ENCODE results near the gene SMNDC1. TPM values are rescaled to one million over a fixed set of nuclear protein-coding genes. Genes with fewer than 3 reads are reported as not detected.

Gene SMNDC1
- total and polyA plus RNA-seq, 2 of the 4 experiments (the other 2 are of a cell fraction) = 3.9 to 15.1 TPM

DNA sequence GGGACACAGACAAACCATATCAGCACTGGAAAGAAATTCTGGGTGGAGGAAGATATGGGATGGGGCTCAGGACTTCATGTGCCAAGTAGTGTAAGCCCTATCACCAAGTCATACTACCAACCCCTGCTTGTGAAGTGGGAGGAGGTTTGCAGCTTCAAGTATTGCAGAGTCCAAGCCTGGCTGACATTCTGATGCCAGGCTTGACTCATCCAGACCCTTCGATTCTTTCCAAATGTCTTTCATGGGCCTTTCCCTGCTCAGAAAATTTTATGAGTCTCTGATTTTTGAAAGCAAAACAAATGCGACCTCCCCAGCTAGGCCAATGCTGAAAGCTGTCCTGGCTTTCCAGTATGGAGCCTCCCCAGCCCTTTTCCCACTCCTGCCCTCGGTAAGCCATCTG lies 45.1 kb upstream of the SMNDC1 start:
- 0 out of 2 replicates have a peak overlapping the region, but pooled peaks have one; percentile 17 for H2AK5ac ChIP-seq (ENCODE audit: low read depth, low read length)
- no TSS peak for BruUV-seq (replicated peaks)
- H2BK5ac ChIP-seq (ENCODE audit: low read depth, low read length, poor library complexity, severe bottlenecking) = no peak overlapping the region
- 0 out of 2 replicates have a peak overlapping the region, but pooled peaks have one; percentile 33 for H2BK20ac ChIP-seq (ENCODE audit: low read depth, low read length)
- 79% methylated on average over 2 of the region's 3 CpGs; no CpG with 5 or more reads in 1 of the 2 experiments for WGBS, 2 experiments (ENCODE audit: extremely low coverage in 2 of 2, insufficient read length in 1 of 2)
- H2BK120ac ChIP-seq (ENCODE audit: low read depth, low read length) = no peak overlapping the region
- peaks cover 5% of the 10 kb centered on the region; the same call in 1 of the 2 replicates for H3K9me1 ChIP-seq (ENCODE audit: insufficient read depth, low read length)
- peak overlapping the region; percentile 57; the same call in 2 of the 3 replicates for H2BK15ac ChIP-seq (ENCODE audit: low read depth, low read length)
- H4K91ac ChIP-seq (ENCODE audit: insufficient read depth, low read depth, low read length) = no peak overlapping the region; the same call in 1 of the 2 replicates
- H3K4me1 ChIP-seq (ENCODE audit: control insufficient read depth, insufficient read depth, low read length) = peaks cover 15% of the 10 kb centered on the region
- H3K4me3 ChIP-seq (ENCODE audit: insufficient read depth, low read depth, low read length) = no peak overlapping the region
- CTCF ChIA-PET = interaction anchor here (0.6 kb wide), 1 partner anchor 235 kb away, joined by 3 read pairs; no protein-coding TSS in a partner anchor
- no peaks in the 10 kb centered on the region for H3K27me3 ChIP-seq (ENCODE audit: control insufficient read depth, insufficient read depth, low read length)
- H4K8ac ChIP-seq (ENCODE audit: low read depth in 2 of 2, low read length in 2 of 2) = no peak overlapping the region
- ATAC-seq (ENCODE audit: low read depth) (no peak), DNase-seq (no peak)
- no peak overlapping the region for H3K27ac ChIP-seq (ENCODE audit: insufficient read depth, low read length)
- dilution Hi-C loops (cut with HindIII; ENCODE audit: low sequenced_read_pairs, unreplicated experiment) (no loop called here), in situ Hi-C loops (cut with MboI; ENCODE audit: low sequenced_read_pairs) (loop anchor here (5.0 kb wide), 1 partner anchor 152 kb away; no protein-coding TSS in a partner anchor), intact Hi-C loops (cut with micrococcal nuclease) (loop anchor here (5.0 kb wide), 1 partner anchor 217 kb away; the partner anchor contains the start of gene SMC3)
- no peaks in the 10 kb centered on the region for H4K20me1 ChIP-seq (ENCODE audit: insufficient read depth, low read length)
- H3K4me2 ChIP-seq (ENCODE audit: low read depth, low read length) = no peak overlapping the region
- H3K9me3 ChIP-seq (ENCODE audit: control insufficient read depth, insufficient read depth, low read length) = no peaks in the 10 kb centered on the region
- no peak overlapping the region for H3K23ac ChIP-seq (ENCODE audit: low read depth, low read length)
- no peaks in the 10 kb centered on the region for H3K36me3 ChIP-seq (ENCODE audit: control insufficient read depth, insufficient read depth, low read length)
- no peak for TF ChIP-seq MAZ (IDR thresholded peaks at IDR 0.05; ENCODE audit: borderline replicate concordance, low read depth, low read length)
- no peak for TF ChIP-seq CEBPB (IDR thresholded peaks at IDR 0.05; ENCODE audit: low read depth, low read length)
- no peak for TF ChIP-seq RFX5 (IDR thresholded peaks at IDR 0.05; ENCODE audit: low read depth, low read length)
- TF ChIP-seq, protein P1, sequence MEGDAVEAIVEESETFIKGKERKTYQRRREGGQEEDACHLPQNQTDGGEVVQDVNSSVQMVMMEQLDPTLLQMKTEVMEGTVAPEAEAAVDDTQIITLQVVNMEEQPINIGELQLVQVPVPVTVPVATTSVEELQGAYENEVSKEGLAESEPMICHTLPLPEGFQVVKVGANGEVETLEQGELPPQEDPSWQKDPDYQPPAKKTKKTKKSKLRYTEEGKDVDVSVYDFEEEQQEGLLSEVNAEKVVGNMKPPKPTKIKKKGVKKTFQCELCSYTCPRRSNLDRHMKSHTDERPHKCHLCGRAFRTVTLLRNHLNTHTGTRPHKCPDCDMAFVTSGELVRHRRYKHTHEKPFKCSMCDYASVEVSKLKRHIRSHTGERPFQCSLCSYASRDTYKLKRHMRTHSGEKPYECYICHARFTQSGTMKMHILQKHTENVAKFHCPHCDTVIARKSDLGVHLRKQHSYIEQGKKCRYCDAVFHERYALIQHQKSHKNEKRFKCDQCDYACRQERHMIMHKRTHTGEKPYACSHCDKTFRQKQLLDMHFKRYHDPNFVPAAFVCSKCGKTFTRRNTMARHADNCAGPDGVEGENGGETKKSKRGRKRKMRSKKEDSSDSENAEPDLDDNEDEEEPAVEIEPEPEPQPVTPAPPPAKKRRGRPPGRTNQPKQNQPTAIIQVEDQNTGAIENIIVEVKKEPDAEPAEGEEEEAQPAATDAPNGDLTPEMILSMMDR (conservative IDR thresholded peaks at IDR 0.05; ENCODE audit: low read depth, low read length) = no peak
- no peak for TF ChIP-seq POLR2A (IDR thresholded peaks at IDR 0.05; ENCODE audit: low read depth, low read length)
- no peak for TF ChIP-seq MXI1 (IDR thresholded peaks at IDR 0.05; ENCODE audit: borderline replicate concordance, low read depth, low read length)
- TF ChIP-seq, protein P2, sequence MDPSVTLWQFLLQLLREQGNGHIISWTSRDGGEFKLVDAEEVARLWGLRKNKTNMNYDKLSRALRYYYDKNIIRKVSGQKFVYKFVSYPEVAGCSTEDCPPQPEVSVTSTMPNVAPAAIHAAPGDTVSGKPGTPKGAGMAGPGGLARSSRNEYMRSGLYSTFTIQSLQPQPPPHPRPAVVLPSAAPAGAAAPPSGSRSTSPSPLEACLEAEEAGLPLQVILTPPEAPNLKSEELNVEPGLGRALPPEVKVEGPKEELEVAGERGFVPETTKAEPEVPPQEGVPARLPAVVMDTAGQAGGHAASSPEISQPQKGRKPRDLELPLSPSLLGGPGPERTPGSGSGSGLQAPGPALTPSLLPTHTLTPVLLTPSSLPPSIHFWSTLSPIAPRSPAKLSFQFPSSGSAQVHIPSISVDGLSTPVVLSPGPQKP (IDR thresholded peaks at IDR 0.05; ENCODE audit: borderline replicate concordance, low read depth, low read length) = no peak
- TF ChIP-seq RAD21 (IDR thresholded peaks at IDR 0.05; ENCODE audit: low read length) = no peak
- no peak for TF ChIP-seq RCOR1 (IDR thresholded peaks at IDR 0.05; ENCODE audit: insufficient replicate concordance, low read length)
- no peak for TF ChIP-seq CHD1 (IDR thresholded peaks at IDR 0.05; ENCODE audit: low read depth, low read length)
- H3K9ac ChIP-seq (ENCODE audit: low read depth, low read length) = no peak overlapping the region
- no peak overlapping the region for H2AFZ ChIP-seq (replicated peaks; ENCODE audit: low read length, poor library complexity)
- no peak overlapping the region for H3K56ac ChIP-seq (ENCODE audit: extremely low read depth, insufficient read depth, low read length)
- POLR2A ChIA-PET (ENCODE audit: unreplicated experiment) = no interaction called here
- H3K18ac ChIP-seq (ENCODE audit: low read depth, low read length) = no peak overlapping the region
- H2AK9ac ChIP-seq (replicated peaks; ENCODE audit: low read depth, low read length, poor library complexity) = no peak overlapping the region
- H3K14ac ChIP-seq (replicated peaks; ENCODE audit: low read depth, low read length) = no peak overlapping the region
- H3K79me1 ChIP-seq (ENCODE audit: low read depth in 1 of 2, low read length in 2 of 2) = peaks cover 0 to 3% of the 10 kb centered on the region in 2 experiments; a peak in 1 of 4 replicates
- H3K4ac ChIP-seq (ENCODE audit: low read depth, low read length) = 0 out of 2 replicates have a peak overlapping the region, but pooled peaks have one; percentile 23
- no peak overlapping the region for H4K5ac ChIP-seq (ENCODE audit: low read depth, low read length)
